Transverse colon (tissue), 4 donors: Measurements from ENCODE around the gene BCL2L13. TPM values are rescaled to one million over a fixed set of nuclear protein-coding genes. Genes with fewer than 3 reads are reported as not detected.

Experiments used
- DNase-seq: peaks from one replicate; pipeline ENCODE4 v3.0.0-alpha.2; 2019
- H3K27ac ChIP-seq, 4 donors: fragments of 200-600 bp; sonication (generic); 2 replicates each; pipeline ENCODE4 v1.5.1; 2016 to 2018; ENCODE audit warnings: inconsistent platforms in 4 of 4
- H3K27me3 ChIP-seq: fragments of 200-600 bp; sonication (generic); 2 replicates; pipeline ENCODE4 v1.5.1; 2017; ENCODE audit warnings: inconsistent platforms
- H3K36me3 ChIP-seq, 4 donors: fragments of 200-600 bp; sonication (generic); 2 replicates each; pipeline ENCODE4 v1.5.1; 2017 to 2019; ENCODE audit warnings: inconsistent platforms in 4 of 4
- H3K4me1 ChIP-seq, 4 donors: fragments of 200-600 bp; sonication (generic); 2 replicates each; pipeline ENCODE4 v1.5.1; 2017 to 2020; ENCODE audit warnings: inconsistent platforms in 4 of 4
- H3K4me3 ChIP-seq, 4 donors: fragments of 200-600 bp; sonication (generic); 1 replicate in 1 of 4; 2 replicates in 3 of 4; pipeline versions ENCODE4 v1.5.1 to v1.6.1; 2017 to 2019; ENCODE audit warnings: inconsistent platforms in 4 of 4
- H3K9me3 ChIP-seq, 2 donors: fragments of 200-600 bp; sonication (generic); 2 replicates each; pipeline ENCODE4 v1.5.1; 2017 to 2019; ENCODE audit warnings: inconsistent platforms in 2 of 2
- CTCF ChIP-seq, 5 experiments: fragments of 200-600 bp in 3 of 5; fragments of 450-650 bp in 2 of 5; sonication (generic) in 3 of 5; IDR thresholded peaks; 1 replicate in 2 of 5; 2 replicates in 3 of 5; pipeline ENCODE4 v1.5.1; 2016 to 2017; ENCODE audit warnings: antibody characterized with exemption in 5 of 5, inconsistent platforms in 3 of 5, mild to moderate bottlenecking in 2 of 5, moderate library complexity in 1 of 5
- EP300 ChIP-seq: sonication (generic); formaldehyde crosslinking; IDR thresholded peaks from one replicate; pipeline ENCODE4 v1.6.1; 2017; ENCODE audit warnings: antibody characterized with exemption, low read depth
- POLR2A ChIP-seq: fragments of 450-650 bp; IDR thresholded peaks from one replicate; pipeline ENCODE4 v1.6.1; 2016; ENCODE audit warnings: antibody characterized with exemption, mild to moderate bottlenecking, moderate library complexity
- POLR2AphosphoS5 ChIP-seq, 3 donors: sonication (generic); formaldehyde crosslinking; IDR thresholded peaks; one replicate each; pipeline ENCODE4 v1.6.1; 2016; ENCODE audit warnings: antibody characterized with exemption in 3 of 3
- WGBS, 2 donors: methylation state at CpG; one replicate each; pipeline ENCODE4 v1.1.5; 2018; ENCODE audit warnings: low coverage in 1 of 2; 5-methylcytosine and 5-hydroxymethylcytosine counted together
- in situ Hi-C, 4 donors: fragments of 200-750 bp; cut with MboI; loops; one replicate each; pipeline versions ENCODE4 v1.15.0 to v1.15.1; 2017; ENCODE audit warnings: low sequenced_read_pairs in 3 of 4, low pct_ligation_motif_present in 1 of 4, low pct_unique_long_range_greater_than_20kb in 1 of 4
- intact Hi-C: fragments of 100-400 bp; cut with DNase I; formaldehyde crosslinking; loops from one replicate; pipeline ENCODE4 v1.15.1; 2023; ENCODE audit warnings: low total_unique reads
- total RNA-seq, 4 donors: library from RNA; depleted of rRNA; stranded (reverse); fragments of >200 nt; gene quantifications; one replicate each; pipeline ENCODE4 v1.1.0, GENCODE V29; 2016

Gene BCL2L13
- total RNA-seq, 4 donors from 2014 or later = 44.0 to 115 (median 59.6) TPM

- H3K36me3 ChIP-seq = peaks cover 0 to under 1% (median 0%) of the 10 kb centered on the region in 4 donors
- H3K4me3 ChIP-seq = no peak overlapping the region
- no peak for TF ChIP-seq POLR2AphosphoS5 (IDR thresholded peaks at IDR 0.05)
- no peak for TF ChIP-seq CTCF (IDR thresholded peaks at IDR 0.05)
- no peak for TF ChIP-seq EP300
- TF ChIP-seq POLR2A = no peak
- in situ Hi-C loops (no loop called here), intact Hi-C loops (no loop called here)
- H3K27ac ChIP-seq = peak overlapping the region; percentile 69 to 78 (median 74)
- peak; percentile 37 for DNase-seq
- WGBS, 2 donors = 62 to 66% methylated on average over 2 to 3 of the region's 3 CpGs
- peaks cover 0 to 27% (median 11%) of the 10 kb centered on the region in 4 donors for H3K4me1 ChIP-seq
- no peaks in the 10 kb centered on the region for H3K9me3 ChIP-seq
- no peaks in the 10 kb centered on the region for H3K27me3 ChIP-seq
Measured at GRCh38 chr22:17655289-17655688, 16.7 kb downstream of the BCL2L13 start.

- Histone ChIP-seq H3K4me1 (peaks cover 0 to 27% (median 11%) of the 10 kb centered on the region in 4 donors), H3K27me3 (no peaks in the 10 kb centered on the region), H3K27ac (no peak overlapping the region), H3K36me3 (peaks cover 0 to 9% (median 1%) of the 10 kb centered on the region in 4 donors), H3K9me3 (no peaks in the 10 kb centered on the region), H3K4me3 (no peak overlapping the region)
- in situ Hi-C loops = no loop called here
- WGBS, 2 donors = 84 to 86% methylated on average over 10 of the region's 10 CpGs
- intact Hi-C loops = no loop called here
- DNase-seq = no peak
- TF ChIP-seq CTCF (IDR thresholded peaks at IDR 0.05) = no peak
- TF ChIP-seq POLR2A = no peak
- no peak for TF ChIP-seq POLR2AphosphoS5 (IDR thresholded peaks at IDR 0.05)
Measured at GRCh38 chr22:17656870-17657395, 18.4 kb downstream of the BCL2L13 start.

- Histone ChIP-seq H3K9me3 (no peaks in the 10 kb centered on the region), H3K27ac (no peak overlapping the region), H3K36me3 (peaks cover 0 to 39% (median 10%) of the 10 kb centered on the region in 4 donors), H3K4me3 (no peak overlapping the region), H3K4me1 (peaks cover 0 to 4% (median 0%) of the 10 kb centered on the region in 4 donors), H3K27me3 (no peaks in the 10 kb centered on the region)
- TF ChIP-seq EP300 = no peak
- TF ChIP-seq POLR2AphosphoS5 (IDR thresholded peaks at IDR 0.05) = no peak
- TF ChIP-seq POLR2A = no peak
- TF ChIP-seq CTCF (IDR thresholded peaks at IDR 0.05) = no peak
- intact Hi-C loops (no loop called here), in situ Hi-C loops (no loop called here)
- 94% methylated on average over 6 of the region's 6 CpGs; no CpG with 5 or more reads in 1 of the 2 donors for WGBS, 2 donors
- DNase-seq = no peak
Measured at GRCh38 chr22:17664414-17665055, 26.0 kb downstream of the BCL2L13 start.

- Histone ChIP-seq H3K9me3 (no peaks in the 10 kb centered on the region), H3K36me3 (peaks cover 0 to 39% (median 10%) of the 10 kb centered on the region in 4 donors), H3K4me1 (peaks cover 0 to 4% (median 0%) of the 10 kb centered on the region in 4 donors), H3K27me3 (no peaks in the 10 kb centered on the region), H3K27ac (no peak overlapping the region), H3K4me3 (no peak overlapping the region)
- in situ Hi-C loops = no loop called here
- intact Hi-C loops = no loop called here
- 86 to 94% methylated on average over 3 of the region's 3 CpGs for WGBS, 2 donors
- no peak for DNase-seq
- TF ChIP-seq POLR2AphosphoS5 (IDR thresholded peaks at IDR 0.05) = no peak
- TF ChIP-seq CTCF (IDR thresholded peaks at IDR 0.05) = no peak
- TF ChIP-seq POLR2A = no peak
- TF ChIP-seq EP300 = no peak
Measured at GRCh38 chr22:17665248-17665647, 26.7 kb downstream of the BCL2L13 start.
